GM18519 (cell line): Measurements from ENCODE around the gene KTN1.

ENCODE experiments used
- ATAC-seq: cut with Tn5 transposase; IDR thresholded peaks from one replicate; pipeline ENCODE4 v1.9.1; 2021; ENCODE audit warnings: mild to moderate bottlenecking, moderate library complexity; ENCODE audit not compliant: unreplicated experiment, low FRiP score

KTN1 gene

DNA sequence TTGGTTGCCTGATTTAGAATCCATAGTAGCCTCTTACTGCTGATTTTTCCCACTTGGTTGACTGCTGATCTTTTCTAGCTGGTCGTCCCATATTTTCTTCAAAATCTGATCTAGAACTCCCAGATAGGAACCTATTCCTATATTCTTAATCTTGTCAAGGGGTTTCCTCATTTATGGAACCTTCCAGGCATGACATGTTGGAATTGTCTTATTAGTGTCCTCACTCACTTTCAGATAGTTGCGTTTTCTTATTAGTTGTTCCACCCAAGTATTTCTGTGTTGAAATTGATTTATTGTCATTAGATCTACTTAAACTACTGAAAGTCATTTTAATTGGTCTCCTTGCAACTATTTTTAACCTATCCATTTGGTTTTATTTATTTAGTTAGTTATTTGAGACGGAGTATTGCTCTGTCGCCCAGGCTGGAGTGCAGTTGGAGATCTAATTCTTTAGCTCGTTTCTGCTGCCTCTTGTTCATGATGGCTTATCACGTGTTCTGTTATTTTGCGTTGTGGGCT, 25.0 kb downstream of the KTN1 start:
- no peak for ATAC-seq

DNA sequence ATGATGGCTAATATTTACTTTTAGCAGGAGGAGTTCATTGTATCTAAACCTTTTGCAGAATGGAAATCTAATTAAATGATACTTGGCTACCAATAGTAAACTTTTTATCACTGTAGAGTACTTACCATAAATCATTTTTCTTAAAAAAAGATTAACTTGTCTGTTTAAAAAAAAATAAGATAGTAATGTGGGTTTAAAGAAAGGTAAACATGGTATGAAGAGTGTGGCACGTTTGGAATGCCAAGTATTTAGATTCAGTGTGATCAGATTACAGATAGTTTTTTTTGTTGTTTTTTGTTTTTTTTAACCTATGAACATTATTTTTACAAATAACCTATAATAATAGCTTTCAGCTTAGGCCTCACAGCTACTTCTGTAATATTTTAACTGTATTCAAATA, 25.8 kb downstream of the KTN1 start:
- ATAC-seq: no peak

DNA sequence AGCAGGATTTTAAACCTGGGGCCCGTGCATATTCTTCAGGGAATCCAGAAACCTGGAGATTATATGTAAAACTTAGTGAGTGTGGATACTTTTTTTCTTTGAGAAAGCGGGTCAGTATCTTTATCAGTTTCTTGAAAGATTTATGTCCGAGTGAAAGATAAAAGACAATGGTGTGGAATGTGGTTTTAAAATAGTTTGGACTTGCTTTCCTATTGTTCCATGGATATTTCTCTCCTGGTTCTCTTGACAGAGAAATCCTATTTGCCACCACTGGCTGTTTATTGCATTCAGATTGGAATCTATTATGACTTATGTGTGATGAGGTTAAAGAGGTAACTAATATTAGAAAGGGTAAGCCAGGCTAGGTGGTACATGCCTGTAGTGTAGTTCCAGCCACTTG, 27.4 kb downstream of the KTN1 start:
- ATAC-seq: no peak

DNA sequence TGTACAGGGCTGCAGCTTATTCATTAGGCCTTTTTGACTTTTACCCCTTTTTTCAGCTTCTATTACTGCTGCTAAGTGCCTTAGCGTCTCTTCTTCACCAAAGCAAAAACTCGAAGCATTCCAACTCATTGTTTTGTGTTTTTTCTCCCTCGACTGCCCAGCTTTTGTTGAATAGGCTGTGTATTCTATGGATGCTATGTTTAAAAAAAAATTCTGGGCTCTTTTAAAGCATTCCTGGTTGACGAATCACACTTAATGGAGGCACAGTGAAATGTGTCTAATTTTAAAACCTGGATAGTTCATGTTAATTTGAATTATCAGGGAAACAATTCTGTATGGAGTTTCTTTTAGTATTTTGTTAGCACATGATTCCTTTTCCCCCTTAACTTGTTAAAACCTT, 29.7 kb downstream of the KTN1 start:
- no peak for ATAC-seq

DNA sequence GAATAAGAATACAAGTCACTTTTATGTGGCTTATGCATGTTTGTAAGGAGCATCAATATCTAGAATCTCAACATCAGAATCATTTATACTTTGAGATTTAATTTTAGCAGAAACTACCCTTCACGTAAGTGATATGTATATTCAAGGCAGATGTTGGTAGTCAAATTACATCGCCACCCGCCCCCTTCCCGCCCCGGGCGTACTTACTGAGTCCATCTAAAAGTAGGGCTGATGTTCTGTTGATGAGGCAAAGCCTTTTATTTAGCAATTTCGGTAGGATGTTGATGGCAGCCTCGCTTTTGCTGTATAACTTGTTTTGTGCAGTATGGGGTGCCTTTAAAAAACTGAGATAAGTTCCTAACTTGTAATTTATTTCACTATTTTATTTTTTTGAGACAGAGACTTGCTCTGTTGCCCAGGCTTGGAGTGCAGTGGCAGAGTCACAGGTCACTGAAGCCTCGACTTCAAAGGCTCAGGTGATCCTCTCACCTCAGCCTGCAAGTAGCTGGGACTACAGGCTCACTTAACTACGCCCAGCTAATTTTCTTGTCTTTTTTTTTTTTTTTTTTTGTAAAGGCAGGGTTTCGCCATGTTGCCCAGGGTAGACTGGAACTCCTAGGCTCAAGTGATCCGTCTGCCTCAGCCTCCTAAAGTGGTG, 30.8 kb downstream of the KTN1 start:
- ATAC-seq: no peak

DNA sequence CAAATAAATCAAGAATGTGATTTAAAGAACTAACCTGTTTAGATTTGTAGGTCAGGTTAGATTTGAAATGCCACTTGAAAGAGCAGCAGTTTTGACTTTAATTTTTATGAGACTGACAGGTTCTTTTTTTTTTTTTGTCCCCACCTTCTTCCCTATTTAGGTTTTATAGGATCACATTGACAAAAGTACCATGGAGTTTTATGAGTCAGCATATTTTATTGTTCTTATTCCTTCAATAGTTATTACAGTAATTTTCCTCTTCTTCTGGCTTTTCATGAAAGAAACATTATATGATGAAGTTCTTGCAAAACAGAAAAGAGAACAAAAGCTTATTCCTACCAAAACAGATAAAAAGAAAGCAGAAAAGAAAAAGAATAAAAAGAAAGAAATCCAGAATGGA, 31.9 kb downstream of the KTN1 start:
- ATAC-seq: no peak

DNA sequence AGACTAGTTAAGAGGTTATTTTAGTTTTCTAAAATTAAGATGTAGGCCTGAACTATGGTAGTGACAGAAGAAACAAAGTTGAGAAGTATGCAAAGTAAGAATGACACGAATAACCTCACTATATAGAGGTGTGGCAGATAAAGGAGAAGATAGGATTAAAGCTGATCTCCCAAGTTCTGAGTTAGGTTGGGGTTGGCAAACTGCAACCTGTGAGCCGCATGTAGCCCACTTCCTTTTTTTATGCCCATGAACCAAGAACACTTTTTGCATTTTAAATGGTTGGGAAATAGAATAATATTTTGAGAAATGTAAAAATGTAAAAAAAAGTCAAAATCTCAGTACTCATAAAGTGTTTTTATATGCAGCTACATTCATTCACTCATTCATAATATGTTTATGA, 34.3 kb downstream of the KTN1 start:
- ATAC-seq: no peak

DNA sequence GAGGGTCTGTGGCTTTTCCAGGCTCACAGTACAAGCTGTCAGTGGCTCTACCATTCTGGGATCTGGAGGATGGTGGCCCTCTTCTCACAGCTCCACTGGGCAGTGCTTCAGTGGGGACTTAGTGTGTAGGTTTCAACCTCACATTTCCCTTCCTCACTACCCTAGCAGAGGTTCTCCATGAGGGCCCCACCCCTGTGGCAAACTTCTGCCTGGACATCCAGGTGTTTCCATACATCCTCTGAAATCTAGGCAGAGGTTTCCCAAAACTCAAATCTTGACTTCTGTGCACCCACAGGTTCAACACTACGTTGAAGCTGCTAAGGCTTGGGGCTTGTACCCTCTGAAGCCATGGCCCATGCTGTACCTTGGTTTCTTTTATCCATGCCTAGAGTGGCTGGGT, 40.3 kb downstream of the KTN1 start:
- no peak for ATAC-seq

DNA sequence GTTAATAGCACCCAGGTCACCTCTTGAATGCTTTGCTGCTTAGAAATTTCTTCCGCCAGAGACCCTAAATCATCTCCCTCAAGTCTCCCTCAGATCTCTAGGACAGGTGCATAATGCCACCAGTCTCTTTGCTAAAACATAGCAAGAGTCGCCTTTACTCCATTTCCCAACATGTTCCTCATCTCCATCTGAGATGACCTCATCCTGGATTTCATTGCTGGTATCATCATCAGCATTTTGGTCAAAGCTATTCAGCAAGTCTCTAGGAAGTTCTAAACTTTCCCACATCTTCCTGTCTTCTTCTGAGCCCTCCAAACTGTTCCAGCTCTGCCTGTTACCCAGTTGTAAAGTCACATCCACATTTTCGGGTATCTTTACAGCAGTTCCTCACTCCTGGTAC, 41.0 kb downstream of the KTN1 start:
- ATAC-seq: no peak

DNA sequence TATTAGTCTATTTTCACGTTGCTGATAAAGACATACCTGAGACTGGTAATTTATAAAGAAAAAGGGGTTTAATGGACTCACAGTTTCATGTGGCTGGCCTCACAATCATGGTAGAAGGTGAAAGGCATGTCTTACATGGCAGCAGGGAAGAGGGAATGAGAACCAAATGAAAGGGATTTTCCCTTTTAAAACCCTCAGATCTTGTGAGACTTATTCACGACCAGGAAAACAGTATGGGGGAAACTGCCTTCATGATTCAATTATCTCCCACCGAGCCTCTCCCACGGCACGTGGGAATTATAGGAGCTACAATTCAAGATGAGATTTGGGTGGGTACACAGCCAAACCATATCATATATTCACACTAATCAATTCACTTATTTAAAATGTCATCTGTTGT, 41.4 kb downstream of the KTN1 start:
- no peak for ATAC-seq

DNA sequence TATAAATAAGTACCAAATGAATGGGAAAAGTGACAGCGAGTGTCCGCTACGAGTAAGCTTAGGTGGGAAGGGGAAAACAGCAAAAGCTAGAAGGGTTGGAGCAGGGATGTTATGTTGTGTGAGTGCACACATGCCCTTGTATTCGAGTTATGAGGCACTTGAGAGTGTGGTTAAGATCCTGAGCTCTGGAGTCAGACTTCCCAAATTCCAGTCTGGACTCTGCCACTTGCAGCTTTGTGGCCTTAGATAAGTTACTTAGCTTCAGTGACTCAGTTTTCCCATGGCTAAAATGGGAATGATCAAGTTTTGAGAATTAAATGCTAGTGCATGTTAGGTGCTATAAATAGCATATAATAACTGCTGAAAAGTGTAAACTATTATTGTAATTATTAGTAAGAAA, 44.9 kb downstream of the KTN1 start:
- ATAC-seq: no peak

DNA sequence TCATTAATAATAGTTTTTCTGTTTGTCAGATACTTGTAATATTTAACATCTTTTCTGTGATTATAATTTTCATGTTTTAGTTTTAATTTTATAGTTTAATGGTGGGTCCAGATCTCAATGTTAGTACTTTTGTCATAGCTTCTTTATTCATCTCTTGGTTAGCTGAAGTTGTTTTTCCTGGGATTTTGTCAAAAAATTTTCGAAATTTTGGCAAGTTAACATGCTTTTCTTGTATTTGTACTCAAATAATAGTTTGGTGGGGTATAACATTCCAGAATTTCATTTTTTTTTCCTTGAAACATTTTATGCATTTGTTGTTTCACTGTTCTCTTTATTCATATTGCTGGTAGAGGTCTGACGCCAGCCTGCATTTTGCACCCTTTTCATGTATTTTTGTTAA, 45.5 kb downstream of the KTN1 start:
- ATAC-seq: no peak

DNA sequence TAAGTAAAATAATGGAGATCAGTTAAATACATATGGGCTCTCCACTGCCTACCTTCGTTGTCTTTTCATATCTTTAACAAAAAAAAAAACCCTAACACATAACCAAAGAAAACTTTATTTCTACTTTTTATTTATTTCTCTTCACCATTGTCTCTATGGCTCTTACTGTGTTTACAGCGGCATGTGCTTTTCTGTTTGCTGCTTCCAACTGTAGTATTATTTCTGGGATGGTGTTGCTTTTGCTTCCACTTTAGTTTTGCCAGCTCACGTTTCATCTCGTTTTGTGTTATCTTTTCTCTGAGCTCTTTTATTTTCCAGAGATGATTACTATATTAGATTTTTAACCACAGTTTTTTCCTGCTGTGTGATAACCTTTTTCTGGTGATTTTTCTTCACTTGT, 46.1 kb downstream of the KTN1 start:
- ATAC-seq: no peak

DNA sequence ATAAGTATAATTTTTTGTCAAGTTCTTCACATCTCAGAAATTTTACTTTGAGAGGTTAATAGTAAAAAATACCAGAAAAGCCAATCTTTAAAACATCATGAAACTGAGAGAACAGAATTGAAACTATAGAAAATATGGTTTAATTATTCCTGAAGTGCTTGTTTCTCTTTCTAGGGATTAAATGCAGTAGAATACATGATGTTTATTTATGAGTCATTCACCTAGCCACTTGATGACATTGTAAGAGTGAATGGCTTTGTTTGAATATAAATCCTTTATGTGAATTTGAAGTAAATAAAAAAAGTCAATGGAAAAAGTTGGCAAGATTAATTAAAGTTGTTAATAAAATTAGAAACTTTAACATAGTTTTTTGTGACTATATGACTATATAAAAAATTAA, 48.4 kb downstream of the KTN1 start:
- ATAC-seq: no peak

DNA sequence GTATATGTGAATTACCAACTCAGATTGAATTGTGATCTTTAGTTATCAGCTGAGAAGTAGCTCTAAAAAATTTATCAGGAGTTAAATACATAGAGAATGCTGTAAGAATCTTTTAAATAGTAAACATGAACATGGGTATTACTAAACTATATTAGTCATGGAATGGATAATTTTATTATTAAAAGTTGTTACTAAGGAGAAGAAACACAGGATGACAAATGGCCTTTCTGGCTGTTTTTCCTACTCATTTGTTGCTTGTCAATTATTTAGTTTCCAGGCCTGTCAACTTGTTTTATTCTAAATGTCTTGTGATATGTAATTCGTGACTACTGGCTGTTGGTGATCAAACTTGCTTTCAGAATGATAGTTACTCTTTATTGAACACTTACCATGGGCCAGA, 58.7 kb downstream of the KTN1 start:
- no peak for ATAC-seq

DNA sequence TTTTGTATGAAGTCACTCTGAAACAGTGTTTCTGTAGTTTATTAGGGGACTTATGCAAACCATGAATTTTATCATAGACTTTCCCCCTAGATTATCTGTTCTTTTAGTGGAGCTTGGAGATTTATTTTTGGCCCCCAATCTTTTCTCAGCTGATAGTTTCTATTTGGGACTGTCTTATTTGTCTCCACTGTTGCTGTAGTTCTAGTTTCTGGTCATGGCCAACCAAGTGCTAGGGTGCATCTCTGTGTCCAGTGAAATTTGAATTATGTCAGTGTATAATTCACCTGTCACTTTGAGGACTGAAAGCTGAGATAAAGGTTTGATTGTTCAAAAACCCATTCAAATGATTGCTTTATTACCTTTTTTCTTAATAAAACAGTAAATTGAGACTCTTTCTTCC, 61.3 kb downstream of the KTN1 start:
- ATAC-seq: no peak

DNA sequence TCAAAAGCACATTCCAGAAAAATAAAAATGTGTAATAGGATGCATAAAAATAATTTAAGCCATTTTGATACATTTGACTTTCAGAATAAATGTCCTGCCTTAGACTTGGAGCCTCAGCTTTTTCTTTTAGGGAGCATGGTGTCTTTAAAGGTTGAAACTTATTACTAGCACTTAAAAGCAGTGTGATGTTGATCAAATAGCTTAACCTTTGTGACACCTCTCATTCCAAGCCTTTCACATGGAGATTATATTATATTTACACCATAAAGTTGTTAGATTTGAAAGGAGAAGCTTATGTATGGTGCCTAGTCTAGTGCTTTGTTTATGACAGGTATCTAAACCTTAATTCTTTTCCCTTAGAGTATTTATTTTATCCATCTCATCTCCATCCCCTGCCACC, 61.9 kb downstream of the KTN1 start:
- no peak for ATAC-seq

DNA sequence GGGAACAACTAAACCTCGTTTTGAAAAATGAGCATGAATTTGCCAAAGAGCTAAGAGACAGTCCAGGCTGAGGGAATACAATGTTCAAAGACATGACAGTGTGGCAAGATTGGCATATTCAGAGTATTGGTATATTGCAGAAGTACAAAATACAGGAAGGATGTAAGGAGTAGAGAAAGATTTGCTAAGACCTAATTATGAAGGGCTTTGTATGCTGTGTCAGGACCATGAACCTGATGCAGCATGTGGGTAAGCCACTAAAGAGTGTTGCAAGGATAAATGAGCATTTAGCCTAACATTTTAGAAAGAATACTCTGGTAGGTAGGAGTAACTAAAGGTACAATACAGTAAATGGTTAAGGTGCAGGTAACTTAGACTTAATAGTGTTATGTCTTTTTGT, 65.1 kb downstream of the KTN1 start:
- ATAC-seq: no peak

DNA sequence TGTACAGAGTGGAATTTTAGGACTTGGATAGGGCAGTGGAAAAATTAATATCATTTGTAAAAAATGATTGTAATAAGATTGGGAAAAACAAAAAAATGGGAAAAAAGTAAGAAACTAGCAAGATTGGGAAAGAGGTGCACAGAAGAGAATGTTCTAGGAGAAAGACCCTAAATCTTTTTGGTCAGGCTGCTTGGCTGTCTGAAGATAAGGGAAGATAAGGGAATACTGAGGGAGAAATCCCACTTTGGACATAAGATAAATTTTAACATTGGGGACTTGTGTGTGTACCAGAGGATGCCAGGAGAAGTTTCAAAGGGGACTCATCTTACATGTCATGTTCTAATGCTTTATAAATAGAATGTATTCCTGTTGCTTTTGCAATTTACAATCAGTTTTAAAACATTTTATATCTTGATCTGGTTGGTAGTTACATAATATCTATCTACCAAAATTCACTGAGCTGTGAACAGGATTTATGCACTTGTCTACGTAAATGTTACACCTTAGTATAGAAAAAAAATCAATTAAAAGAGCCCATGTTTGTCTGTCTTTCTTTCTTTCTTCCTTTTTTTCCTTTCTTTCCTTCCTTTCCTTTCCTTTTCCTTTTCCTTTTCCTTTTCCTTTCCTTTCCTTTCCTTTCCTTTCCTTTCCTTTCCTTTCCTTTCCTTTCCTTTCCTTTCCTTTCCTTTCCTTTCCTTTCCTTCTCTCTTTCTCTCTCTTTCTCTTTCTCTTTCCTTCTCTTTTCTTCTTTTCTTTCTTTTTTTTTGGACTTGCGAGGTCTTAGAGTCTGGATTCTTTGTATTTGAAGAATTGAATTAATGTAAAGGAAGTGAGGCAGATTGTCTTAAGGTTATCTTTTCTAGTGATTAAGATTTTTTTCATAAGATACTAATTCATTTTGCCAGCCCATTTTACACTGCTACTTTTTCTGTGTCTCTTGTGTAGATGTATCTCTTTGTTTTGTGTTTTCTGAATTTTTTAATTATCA, 66.1 kb downstream of the KTN1 start:
- no peak for ATAC-seq

DNA sequence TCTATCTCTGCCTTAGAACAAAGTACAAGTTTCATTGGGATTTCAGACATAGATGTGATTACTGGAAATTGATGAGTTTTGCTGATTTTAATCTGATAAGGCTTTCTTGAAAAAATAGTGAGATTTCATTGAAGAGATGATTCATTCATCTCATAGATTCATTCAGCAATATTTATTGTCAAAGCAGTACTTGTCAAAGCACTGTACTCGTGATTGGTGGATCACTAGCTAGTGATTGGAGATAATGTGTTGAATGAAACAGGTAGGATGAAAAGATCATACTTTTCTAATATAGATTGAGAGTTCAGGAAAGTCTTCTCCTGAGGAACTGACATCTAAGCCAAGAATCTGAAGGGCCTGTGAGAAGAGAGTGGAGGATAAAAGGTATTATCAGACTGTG, 71.0 kb downstream of the KTN1 start:
- no peak for ATAC-seq

DNA sequence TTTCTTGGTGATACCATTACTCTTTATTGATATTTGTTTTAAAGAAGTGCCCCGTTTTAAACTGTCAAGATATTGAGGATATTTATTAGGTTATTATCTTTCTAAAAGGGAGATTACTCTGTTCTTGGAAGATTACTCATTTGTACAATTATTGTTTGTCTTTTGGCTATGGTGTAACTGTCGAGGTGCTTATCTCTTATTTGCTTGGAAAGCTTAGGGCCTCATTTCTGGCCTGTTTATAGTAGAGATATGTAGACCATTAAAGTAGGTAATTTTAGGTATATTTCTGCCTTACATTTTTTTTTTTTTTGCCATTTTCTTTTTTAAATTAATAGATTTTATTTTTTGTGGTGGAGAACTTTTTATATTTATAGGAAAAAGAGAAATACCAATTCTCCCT, 74.2 kb downstream of the KTN1 start:
- no peak for ATAC-seq

DNA sequence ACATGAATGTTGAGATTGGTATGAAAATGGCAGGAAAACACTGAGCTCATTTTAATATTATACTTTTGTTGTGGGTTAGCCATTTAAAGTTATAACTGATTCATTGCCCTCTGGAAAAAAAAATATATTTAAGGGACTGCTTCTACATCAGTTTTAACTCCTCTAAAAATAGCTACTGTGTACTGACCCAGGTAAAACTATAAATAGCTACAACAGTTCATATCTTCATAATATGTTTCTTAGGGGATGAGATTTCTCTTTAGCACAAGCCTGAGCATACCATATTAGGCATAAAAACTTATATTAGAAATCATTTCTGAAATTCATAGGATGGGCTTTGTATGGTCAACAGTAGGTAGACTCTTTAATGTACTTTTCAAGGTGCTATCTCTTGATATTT, 81.0 kb downstream of the KTN1 start:
- no peak for ATAC-seq
